ENCODE measurements around the gene APOBEC3F. TPM values are rescaled to one million over a fixed set of nuclear protein-coding genes. Genes with fewer than 3 reads are reported as not detected.
"Not testable (repeated sequence)": the region's sequence is repeated elsewhere in the genome, so short reads cannot be mapped to it uniquely, and the experiment has no call there.

The APOBEC3F gene
- total and polyA plus RNA-seq, 8 donors, result 0.89 to 8.2 (median 4.1) TPM; not detected in 1

GRCh38 chr22:39028281-39028680 is 12.4 kb upstream of the APOBEC3F start:
- peaks cover 0 to 13% (median 0%) of the 10 kb centered on the region in 4 donors for H3K4me1 ChIP-seq
- H3K36me3 ChIP-seq, result peaks cover 5 to 25% (median 17%) of the 10 kb centered on the region in 4 donors
- H3K27me3 ChIP-seq, result no peaks in the 10 kb centered on the region
- H3K9me3 ChIP-seq, result no peaks in the 10 kb centered on the region
- WGBS, 5 donors, result 92 to 96% (median 95%) methylated on average over 11 of the region's 11 CpGs
- DNase-seq, result no peak
- intact Hi-C loops (cut with DNase I; ENCODE audit: low total_unique reads), result no loop called here
- no peak overlapping the region for H3K27ac ChIP-seq
- no peak overlapping the region for H3K4me3 ChIP-seq
- TF ChIP-seq POLR2AphosphoS5 (IDR thresholded peaks at IDR 0.05), result no peak
- TF ChIP-seq POLR2A (IDR thresholded peaks at IDR 0.05), result no peak
- TF ChIP-seq CTCF (IDR thresholded peaks at IDR 0.05), result no peak
- TF ChIP-seq EP300 (IDR thresholded peaks at IDR 0.05), result no peak

- TF ChIP-seq CTCF (IDR thresholded peaks at IDR 0.05), result no peak
- no peak overlapping the region for H3K27ac ChIP-seq
- DNase-seq, result no peak
- no peaks in the 10 kb centered on the region for H3K9me3 ChIP-seq
- H3K4me1 ChIP-seq, result peaks cover 0 to 4% (median 0%) of the 10 kb centered on the region in 4 donors
- WGBS, 5 donors, result 86 to 97% (median 92%) methylated on average over 13 of the region's 13 CpGs
- intact Hi-C loops (cut with DNase I; ENCODE audit: low total_unique reads), result no loop called here
- no peaks in the 10 kb centered on the region for H3K27me3 ChIP-seq
- peaks cover 0 to 16% (median 8%) of the 10 kb centered on the region in 4 donors for H3K36me3 ChIP-seq
- no peak overlapping the region for H3K4me3 ChIP-seq
Measured at GRCh38 chr22:39029227-39029626, 11.4 kb upstream of the APOBEC3F start.

- peaks cover 0 to 3% (median under 1%) of the 10 kb centered on the region in 4 donors for H3K36me3 ChIP-seq
- H3K9me3 ChIP-seq, result no peaks in the 10 kb centered on the region
- no peak overlapping the region for H3K4me3 ChIP-seq
- WGBS, 5 donors, result 92 to 96% (median 93%) methylated on average over 14 of the region's 14 CpGs
- no peaks in the 10 kb centered on the region for H3K4me1 ChIP-seq
- intact Hi-C loops (cut with DNase I; ENCODE audit: low total_unique reads), result no loop called here
- DNase-seq, result no peak
- no peak overlapping the region for H3K27ac ChIP-seq
- TF ChIP-seq POLR2AphosphoS5 (IDR thresholded peaks at IDR 0.05) (no peak), EP300 (IDR thresholded peaks at IDR 0.05) (no peak), CTCF (IDR thresholded peaks at IDR 0.05) (no peak), POLR2A (IDR thresholded peaks at IDR 0.05) (no peak)
- H3K27me3 ChIP-seq, result no peaks in the 10 kb centered on the region
Measured at GRCh38 chr22:39030705-39031104, 10.0 kb upstream of the APOBEC3F start.

GRCh38 chr22:39031434-39032295 is 9.0 kb upstream of the APOBEC3F start:
- H3K9me3 ChIP-seq; H3K4me1 ChIP-seq; H3K27me3 ChIP-seq; DNase-seq; intact Hi-C loops (cut with DNase I; ENCODE audit: low total_unique reads); H3K4me3 ChIP-seq; H3K36me3 ChIP-seq; H3K27ac ChIP-seq: not testable (repeated sequence)
- WGBS, 5 donors, result 60 to 70% (median 64%) methylated on average over 14 to 18 of the region's 18 CpGs

GRCh38 chr22:39037071-39037470 is 3.6 kb upstream of the APOBEC3F start:
- DNase-seq, result not testable (repeated sequence)
- WGBS, 5 donors, result 22 to 53% (median 34%) methylated on average over 2 of the region's 2 CpGs

More at GRCh38 chr22:39037071-39037470, 3.6 kb upstream of the APOBEC3F start:
- H3K4me3 ChIP-seq; intact Hi-C loops (cut with DNase I; ENCODE audit: low total_unique reads); H3K36me3 ChIP-seq; H3K27me3 ChIP-seq; H3K27ac ChIP-seq; H3K9me3 ChIP-seq: not testable (repeated sequence)
- peaks cover 7 to 22% (median 13%) of the 10 kb centered on the region in 4 donors for H3K4me1 ChIP-seq

Data from stomach (tissue), 9 donors.